ENCODE measurements around the gene PRKCB. TPM values are rescaled to one million over a fixed set of nuclear protein-coding genes. Genes with fewer than 3 reads are reported as not detected.

PRKCB gene
- total and polyA plus RNA-seq, 2 of the 8 experiments (the other 6 are each of a cell fraction or from before 2014, with no cell fraction given): 7.1 to 12.1 TPM

- POLR2A ChIA-PET (ENCODE audit: partially characterized antibody): interaction anchor here (1.2 kb wide), 1 partner anchor 75 kb away, joined by 3 read pairs; no protein-coding TSS in a partner anchor
- Histone ChIP-seq H3K79me1 (ENCODE audit: low read depth, low read length) (no peaks in the 10 kb centered on the region), H2BK5ac (ENCODE audit: low read depth, low read length) (no peak overlapping the region), H3K14ac (ENCODE audit: insufficient read length) (no peak overlapping the region), H3K36me3 (ENCODE audit: control insufficient read depth in 2 of 4, insufficient read depth in 4 of 4, low read length in 3 of 4) (no peaks in the 10 kb centered on the region; a peak in 2 of 8 replicates), H3K4me1 (replicated peaks in 1 of 4; ENCODE audit: control insufficient read depth in 3 of 4, insufficient read depth in 4 of 4, low read length in 3 of 4) (peaks cover 0 to 4% (median 0%) of the 10 kb centered on the region in 4 experiments; a peak in 3 of 7 replicates), H3K18ac (ENCODE audit: extremely low read depth, low read length) (no peak overlapping the region), H3K4ac (replicated peaks; ENCODE audit: insufficient read length, low read depth, low read length) (no peak overlapping the region), H3K27me3 (replicated peaks in 1 of 4; ENCODE audit: control insufficient read depth in 3 of 4, extremely low read depth in 1 of 4, insufficient read depth in 3 of 4, low read length in 3 of 4) (peaks cover 5 to 40% (median 20%) of the 10 kb centered on the region in 4 experiments), H2BK12ac (ENCODE audit: low read depth, low read length) (no peak overlapping the region), H3K56ac (replicated peaks; ENCODE audit: insufficient read length, low read depth, low read length) (no peak overlapping the region), H2BK15ac (ENCODE audit: low read length) (no peak overlapping the region), H2BK20ac (ENCODE audit: low read length) (no peak overlapping the region), H3K79me2 (ENCODE audit: control insufficient read depth in 1 of 2, insufficient read depth in 2 of 2, low read length in 2 of 2) (no peaks in the 10 kb centered on the region), H3K23ac (ENCODE audit: insufficient read length) (no peak overlapping the region), H2AK5ac (ENCODE audit: low read depth, low read length) (no peak overlapping the region), H3K4me3 (ENCODE audit: extremely low read depth in 1 of 4, insufficient read depth in 2 of 4, low read depth in 3 of 4, low read length in 4 of 4) (no peak overlapping the region), H2BK120ac (replicated peaks; ENCODE audit: low read depth, low read length) (no peak overlapping the region), H3K27ac (ENCODE audit: low read depth, low read length) (no peak overlapping the region), H2AFZ (ENCODE audit: low read length) (no peak overlapping the region), H4K20me1 (replicated peaks in 1 of 2; ENCODE audit: control insufficient read depth in 1 of 2, insufficient read depth in 2 of 2, low read length in 2 of 2) (peaks cover 3 to 4% of the 10 kb centered on the region in 2 experiments), H4K91ac (replicated peaks; ENCODE audit: insufficient read length, low read length) (no peak overlapping the region), H3K9ac (replicated peaks in 1 of 4; ENCODE audit: extremely low read depth in 1 of 4, low read depth in 3 of 4, low read length in 3 of 4) (no peak overlapping the region), H4K8ac (ENCODE audit: extremely low read depth, insufficient read depth, low read length) (no peak overlapping the region), H3K4me2 (ENCODE audit: insufficient read depth in 1 of 2, low read depth in 2 of 2, low read length in 2 of 2) (no peak overlapping the region), H3K9me3 (ENCODE audit: insufficient read depth in 2 of 2, low read depth in 1 of 2, low read length in 1 of 2) (no peaks in the 10 kb centered on the region), H4K5ac (ENCODE audit: insufficient read length, low read depth, low read length) (no peak overlapping the region), H3K23me2 (ENCODE audit: low read depth, low read length) (no peaks in the 10 kb centered on the region)
- DNase-seq (ENCODE audit: low read depth in 1 of 2, low spot score in 2 of 2): no peak
- CTCF ChIA-PET (ENCODE audit: partially characterized antibody): interaction anchor here (2.1 to 4.8 kb wide), 3 partner anchors 10 to 148 kb away, joined by 10 to 19 read pairs (median 11); no protein-coding TSS in a partner anchor
- 80% methylated on average over 3 of the region's 3 CpGs; no CpG with 5 or more reads in 1 of the 2 experiments for WGBS, 2 experiments (ENCODE audit: extremely low coverage in 1 of 2, insufficient coverage in 1 of 2, insufficient read length in 1 of 2, insufficient replicate concordance in 2 of 2, low coverage in 1 of 2, low lambda C conversion rate in 2 of 2, missing lambda C conversion rate in 1 of 2)
- FAIRE-seq: no peak
- TF ChIP-seq NRF1 (IDR thresholded peaks at IDR 0.05; ENCODE audit: low read depth, low read length) (no peak), ASH2L (IDR thresholded peaks at IDR 0.05; ENCODE audit: low read length) (no peak), CREB1 (IDR thresholded peaks at IDR 0.05) (no peak), SAP30 (IDR thresholded peaks at IDR 0.05; ENCODE audit: insufficient read depth, insufficient replicate concordance, low read length) (no peak), RFX5 (IDR thresholded peaks at IDR 0.05; ENCODE audit: borderline replicate concordance, low read depth, low read length) (no peak), ZNF274 (IDR thresholded peaks at IDR 0.05; ENCODE audit: borderline replicate concordance, extremely low read depth, low read length) (no peak), PHF8 (conservative IDR thresholded peaks at IDR 0.05; ENCODE audit: low read depth, low read length) (no peak), SP1 (IDR thresholded peaks at IDR 0.05; ENCODE audit: low read depth, low read length) (no peak), KDM5A (IDR thresholded peaks at IDR 0.05; ENCODE audit: low read length) (no peak), TAF7 (optimal IDR thresholded peaks at IDR 0.05; ENCODE audit: borderline replicate concordance, low read depth, low read length) (no peak), ATF2 (IDR thresholded peaks at IDR 0.05; ENCODE audit: low read length) (no peak), CBX8 (IDR thresholded peaks at IDR 0.05; ENCODE audit: borderline replicate concordance, low read depth, low read length) (no peak), SIX5 (IDR thresholded peaks at IDR 0.05; ENCODE audit: low read depth, low read length) (no peak)
Observed at GRCh38 chr16:23861874-23862273, 26.1 kb downstream of the PRKCB start.
